GM21529 (cell line): Measurements from ENCODE around the gene TMEM255B.

ENCODE experiments used
- ATAC-seq: cut with Tn5 transposase; IDR thresholded peaks from one replicate; pipeline ENCODE4 v1.9.1; 2021; ENCODE audit not compliant: unreplicated experiment

Gene TMEM255B

DNA sequence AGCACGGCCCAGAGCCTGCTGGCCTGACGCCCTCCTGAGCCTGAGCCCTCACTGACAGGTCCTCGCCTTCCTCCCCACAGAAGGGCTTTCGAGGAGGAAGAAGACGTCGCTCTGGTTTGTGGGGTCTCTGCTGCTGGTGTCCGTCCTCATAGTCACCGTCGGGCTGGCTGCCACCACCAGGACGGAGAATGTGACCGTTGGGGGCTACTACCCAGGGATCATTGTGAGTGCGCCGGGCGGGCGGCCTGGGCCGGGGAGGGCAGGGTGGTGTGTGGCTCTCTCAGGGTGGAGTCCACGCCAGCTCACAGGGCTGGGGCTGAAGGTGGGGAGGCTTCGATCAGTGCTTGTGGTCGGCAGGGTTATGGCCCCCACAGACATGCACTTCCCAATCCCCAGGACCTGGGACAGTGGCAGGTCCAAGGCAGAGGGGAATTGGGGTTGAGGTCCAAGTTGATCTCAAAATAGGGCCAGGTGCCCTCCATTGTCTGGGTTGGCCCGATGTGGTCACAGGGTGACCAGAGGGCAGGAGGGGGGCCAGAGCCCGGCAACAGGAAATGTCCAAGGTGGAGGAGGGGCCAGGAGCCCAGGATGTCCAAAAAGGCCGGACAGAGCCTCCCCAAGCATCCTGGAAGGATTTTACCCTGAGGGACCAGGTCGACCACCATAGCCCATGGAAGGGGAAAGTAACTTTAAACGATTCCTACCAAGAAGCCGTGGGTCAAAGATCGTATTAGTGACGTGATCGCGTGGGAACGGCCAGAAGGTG, 7.2 kb downstream of the TMEM255B start:
- no peak for ATAC-seq

DNA sequence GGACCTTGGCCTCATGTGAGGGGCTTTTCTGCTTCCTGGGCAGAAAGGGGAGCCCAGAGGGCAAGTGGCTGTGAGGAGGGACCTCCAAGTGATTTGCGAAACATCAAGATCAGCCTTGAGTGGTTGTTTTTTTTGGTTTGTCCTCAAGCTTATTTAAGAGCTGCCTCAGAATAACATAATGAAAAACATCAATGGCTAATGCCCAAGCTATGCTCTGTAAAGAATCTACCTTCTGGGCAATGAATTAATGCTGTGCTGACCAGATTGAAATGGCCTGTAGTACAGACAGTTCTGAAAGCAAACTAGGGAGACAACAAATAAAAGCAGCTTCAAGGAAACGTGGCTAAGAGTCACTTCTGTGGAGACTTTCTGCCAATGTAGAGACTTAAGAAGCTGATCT, 8.3 kb downstream of the TMEM255B start:
- no peak for ATAC-seq

DNA sequence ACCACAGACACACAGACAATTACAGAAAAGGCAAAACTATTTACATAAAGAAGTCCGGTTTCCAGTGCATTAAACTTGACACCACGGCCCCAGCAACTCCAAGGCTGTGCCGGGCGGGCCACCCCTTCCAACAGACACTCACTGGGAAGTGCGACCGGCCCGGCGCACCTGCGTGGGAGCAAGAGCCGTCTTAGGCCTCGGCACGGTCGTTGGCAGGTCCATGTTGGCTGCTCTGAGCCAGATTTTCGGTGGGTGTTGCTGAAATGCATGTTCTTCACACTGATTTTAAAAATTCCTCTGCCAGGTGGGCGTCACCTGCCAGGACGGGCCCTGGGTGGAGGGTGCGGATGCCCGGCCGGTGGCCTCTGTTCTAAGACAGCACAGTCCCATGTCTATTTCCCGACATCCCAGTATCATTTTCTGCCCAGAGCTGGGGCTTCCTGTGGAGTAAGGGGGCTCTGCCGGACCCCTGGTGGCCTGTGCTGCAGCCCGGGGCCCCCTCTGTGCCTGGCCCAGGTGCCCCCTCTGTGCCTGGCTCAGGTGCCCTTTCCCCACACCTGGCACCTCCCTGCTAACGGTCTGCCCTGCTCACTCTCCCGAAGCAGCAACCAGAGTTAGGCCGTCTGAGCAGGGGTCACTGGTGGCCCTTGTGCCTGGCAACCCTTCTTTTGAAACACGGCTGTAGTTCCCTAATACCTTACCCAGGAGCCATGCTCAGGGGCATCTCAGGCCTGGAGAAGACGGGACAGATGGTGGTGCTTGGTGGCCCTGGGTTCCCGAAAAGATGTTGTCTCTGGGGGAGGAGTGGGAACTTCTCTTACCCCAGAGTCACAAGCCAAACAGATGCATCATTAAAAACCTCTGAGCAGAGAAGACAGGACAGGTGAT, 9.2 kb downstream of the TMEM255B start:
- ATAC-seq = no peak

DNA sequence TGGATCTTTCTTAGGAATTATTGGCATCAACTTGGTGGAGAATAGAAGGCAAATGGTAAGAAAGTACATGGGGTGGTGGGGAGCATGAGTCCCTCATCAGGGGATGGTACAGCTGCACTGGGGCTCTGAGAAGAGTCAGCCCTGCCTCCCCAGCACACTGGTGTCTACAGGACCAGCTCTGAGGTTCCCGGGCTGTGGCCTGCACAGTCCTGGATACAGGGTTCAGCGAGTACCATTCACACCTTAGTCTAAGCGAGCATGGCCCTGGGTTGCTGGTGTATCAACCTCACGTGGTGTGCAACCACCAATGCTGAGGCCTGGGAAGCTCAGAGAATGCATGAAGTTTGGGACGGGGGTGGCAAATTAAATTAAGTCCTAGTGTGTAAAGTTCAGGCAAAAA, 10.1 kb downstream of the TMEM255B start:
- no peak for ATAC-seq

DNA sequence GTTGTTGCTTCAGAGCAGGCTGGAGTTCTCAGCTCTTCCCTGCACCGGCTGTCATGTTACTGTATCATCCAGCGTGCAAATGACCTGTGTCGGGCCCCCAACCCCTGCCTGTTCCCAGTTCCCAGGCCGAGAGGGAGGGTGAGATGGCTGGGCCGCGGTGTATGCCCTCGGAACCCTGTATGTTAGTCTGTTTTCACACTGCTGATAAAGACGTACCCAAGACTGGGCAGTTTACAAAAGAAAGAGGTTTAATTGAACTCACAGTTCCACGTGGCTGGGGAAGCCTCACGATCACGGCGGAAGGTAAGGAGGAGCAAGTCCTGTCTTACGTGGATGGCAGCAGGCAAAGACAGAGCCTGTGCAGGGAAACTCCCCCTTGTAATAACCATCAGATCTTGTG, 10.9 kb downstream of the TMEM255B start:
- ATAC-seq = no peak

DNA sequence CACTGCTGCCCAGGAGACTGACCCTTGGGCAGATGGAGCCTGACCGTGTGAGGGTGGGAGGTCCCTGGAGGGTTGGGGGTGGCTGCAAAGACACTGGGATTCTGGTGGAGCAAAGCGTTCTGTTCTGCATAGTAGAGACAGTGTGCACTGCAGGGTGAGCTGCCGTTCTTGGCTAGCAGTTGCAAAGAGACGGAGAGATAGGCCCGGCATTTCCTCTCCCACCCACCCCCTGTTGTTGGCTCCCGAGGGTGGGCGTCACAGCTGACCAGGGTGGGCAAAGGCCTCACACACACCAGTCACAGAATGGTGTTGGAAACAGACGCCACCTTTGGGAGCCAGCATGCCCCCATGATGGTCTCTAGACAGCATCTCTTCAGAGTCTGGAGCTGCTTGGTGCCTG, 11.4 kb downstream of the TMEM255B start:
- no peak for ATAC-seq

DNA sequence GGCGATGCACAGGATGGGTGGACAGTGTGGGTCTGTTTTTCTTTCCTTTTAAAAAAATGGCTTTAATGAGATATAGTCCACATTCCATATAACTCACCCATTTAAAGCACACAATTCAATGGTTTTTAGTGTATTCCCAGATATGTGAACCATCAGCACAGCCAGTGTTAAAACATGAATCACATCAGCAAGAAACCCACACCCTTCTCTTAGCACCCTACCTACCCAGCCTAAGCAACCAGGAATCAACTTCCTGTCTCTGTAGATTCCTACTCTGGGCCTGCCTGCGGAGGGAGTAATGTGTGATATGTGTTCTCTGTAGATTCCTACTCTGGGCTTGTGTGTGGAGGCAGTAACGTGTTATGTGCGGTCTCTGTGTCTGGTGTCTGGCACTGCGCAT, 11.9 kb downstream of the TMEM255B start:
- no peak for ATAC-seq

DNA sequence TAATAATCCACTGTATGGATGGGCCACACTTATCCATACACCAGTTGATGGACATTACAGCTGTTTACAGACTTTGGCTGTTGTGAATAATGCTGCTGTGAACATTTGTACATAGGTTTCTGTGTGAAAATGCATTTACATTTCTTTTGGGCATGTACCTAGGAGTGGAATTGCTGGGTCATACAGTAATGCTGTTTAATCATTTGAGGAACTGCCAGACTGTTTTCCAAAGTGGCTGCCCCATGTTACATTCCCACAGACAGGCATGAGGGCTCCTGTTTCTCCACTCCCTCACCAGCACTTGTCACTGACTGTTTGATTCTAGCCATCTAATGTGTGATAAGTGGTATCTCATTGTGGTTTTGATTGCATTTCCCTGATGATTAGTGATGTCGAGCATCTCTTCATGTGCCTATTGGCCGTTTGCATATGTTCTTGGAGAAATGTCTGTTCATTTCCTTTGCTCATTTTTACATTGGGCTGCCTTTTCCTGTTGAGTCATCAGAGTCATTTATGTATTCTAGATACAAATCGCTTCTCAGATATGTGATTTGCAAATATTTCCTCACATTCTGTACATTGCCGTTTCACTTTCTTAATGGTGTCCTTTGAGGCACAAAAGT, 12.8 kb downstream of the TMEM255B start:
- ATAC-seq = no peak

DNA sequence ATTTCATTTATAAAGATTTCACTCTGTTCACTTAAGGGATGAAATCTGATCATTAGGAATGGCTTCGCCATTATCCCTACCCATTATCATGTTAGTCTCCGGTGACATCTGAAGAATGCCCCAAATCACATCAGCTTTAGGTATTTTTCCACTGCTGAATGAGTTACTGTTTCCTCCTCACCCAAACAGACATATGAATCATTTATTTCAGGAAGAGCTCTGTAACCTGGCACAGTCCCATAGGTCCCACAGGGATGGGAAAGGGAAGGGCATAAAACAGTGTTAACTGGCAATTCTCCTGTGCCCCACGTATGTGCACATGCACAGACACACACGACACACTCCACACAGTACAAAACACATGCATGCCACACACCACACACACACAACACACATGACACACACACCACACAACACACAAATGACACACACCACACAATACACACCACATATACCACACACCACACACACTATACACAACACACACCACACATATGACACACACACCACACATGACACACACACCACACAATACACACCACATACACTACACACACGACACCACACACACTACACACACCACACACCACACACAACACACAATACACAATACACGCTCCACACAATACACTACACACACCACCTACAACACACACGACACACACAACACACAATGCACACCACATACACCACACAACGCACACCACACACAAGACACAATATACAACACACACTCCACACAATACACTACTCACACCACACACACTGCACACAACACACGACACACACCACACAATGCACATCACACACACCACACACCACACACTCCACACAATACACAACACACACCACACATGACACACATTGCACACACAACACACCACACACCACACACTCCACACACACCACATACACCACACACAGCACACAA, 15.4 kb downstream of the TMEM255B start:
- no peak for ATAC-seq

DNA sequence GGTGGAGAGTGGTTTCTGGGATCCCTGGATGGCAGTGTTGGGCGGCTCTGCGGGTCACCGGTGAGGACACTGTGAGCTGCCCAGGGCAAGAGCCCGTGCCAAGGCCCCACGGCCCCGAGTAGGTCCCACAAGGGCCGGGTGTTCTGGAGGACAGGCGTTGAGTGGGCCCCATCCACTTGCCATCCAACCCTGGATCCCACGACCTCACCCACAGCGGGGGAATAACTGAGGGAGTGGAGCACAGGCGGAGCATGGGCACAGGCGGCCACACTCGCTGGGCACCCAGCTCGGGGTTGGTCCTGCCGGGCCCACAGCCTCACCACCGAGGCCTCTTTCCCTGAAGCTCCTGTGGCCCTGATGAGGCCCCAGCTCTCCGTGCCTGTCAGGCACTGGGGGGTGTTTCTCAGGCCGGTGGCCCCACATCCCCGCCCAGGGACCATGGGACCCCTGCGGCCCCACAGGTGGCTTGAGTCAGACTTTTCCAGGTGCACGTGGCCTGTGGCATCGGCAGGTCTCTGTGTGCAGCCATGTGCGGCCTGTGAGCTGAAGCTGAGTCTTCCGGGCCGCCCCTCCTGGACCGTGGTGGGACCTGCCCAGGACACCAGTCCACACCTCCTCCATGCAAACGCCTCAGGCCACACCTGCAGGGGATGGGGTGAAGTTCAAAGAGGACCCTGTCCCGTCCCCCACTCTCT, 16.6 kb downstream of the TMEM255B start:
- no peak for ATAC-seq

DNA sequence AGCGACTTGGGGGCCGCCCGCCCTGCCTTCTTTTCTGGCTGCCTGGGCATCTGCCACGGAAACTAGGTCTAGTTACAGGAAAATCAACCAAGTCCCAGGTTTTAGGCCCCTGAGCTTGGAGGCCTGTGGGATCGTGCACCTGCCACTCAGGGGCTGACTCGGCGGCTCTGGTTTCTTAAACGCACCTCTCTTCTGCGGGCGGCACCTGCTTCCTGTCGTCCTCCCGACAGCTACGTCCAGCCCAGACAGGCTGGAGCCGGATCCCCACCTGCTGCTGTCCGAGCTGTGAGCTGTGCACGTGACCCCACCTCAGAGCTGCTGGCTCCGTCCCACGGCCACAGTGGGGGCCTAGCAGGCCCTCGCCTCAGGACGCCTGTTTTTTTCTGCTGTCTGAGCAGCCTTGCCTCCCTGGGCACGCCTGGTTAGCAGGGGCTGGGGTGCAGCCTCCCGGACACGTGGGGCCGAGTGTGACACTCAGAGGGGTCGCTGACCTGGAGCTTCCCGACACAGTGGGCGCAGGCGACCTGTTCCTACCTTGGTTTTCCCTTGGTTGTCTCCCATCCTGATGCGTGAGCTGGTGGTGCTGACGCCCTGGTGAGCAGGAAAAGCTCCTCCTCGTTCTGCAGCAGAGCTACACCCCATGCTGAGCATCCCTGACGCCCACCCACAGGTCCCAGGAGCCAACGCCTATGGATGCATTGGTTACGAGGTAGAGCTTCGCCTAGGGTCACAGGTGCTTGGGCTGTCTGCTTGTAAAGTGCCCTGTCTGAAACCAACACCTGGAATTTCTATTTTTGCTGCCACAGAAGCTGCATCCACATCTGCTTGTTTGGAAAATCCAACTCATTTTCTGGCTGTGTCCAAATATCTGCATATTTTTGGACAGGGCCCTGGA, 17.5 kb downstream of the TMEM255B start:
- ATAC-seq = no peak

DNA sequence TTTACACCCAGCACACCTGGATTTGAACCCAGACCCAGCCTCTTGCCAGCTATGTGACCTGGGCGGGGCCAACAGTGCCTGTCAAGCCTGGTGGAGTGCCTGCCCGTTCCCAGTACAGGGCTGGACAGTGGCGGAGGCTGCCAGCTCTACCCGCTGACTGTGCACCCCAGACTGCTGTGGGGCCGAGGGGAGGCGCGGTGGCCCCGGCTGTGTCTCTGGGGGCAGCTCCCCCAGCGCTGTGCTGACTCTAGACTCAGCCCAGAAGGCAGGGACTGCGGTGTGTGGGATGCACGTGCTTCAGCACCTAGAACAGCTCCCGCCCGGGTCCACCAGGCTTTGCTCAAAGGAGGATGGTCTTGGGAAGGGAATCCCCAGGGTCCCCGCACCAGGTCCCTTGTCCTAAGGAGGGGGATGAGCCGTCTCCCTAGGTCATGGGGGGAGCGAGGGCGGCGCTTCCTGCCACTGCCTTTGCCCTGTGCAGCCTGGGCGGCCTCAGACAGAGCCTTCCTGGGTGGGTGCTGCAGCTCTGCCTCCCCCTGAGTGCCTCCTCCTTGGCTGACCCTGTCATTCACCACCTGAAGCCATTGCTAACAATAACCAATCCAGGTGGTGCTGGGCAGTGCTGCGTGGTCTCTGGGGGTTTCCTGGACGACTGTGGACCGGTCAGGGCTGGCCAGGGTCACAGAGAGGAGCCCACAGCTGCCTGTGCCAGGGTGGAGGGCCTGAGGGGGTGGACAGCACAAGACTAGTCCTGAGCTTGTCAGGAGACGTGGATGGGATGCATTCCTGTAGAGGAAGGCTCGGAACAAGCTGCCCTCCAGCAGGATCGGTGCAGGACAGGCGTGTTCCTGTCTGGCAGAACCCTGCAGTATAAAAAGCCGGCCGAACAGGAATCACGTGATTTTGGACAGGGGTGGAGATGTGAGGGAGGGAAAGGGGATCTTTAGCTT, 18.6 kb downstream of the TMEM255B start:
- ATAC-seq = no peak

DNA sequence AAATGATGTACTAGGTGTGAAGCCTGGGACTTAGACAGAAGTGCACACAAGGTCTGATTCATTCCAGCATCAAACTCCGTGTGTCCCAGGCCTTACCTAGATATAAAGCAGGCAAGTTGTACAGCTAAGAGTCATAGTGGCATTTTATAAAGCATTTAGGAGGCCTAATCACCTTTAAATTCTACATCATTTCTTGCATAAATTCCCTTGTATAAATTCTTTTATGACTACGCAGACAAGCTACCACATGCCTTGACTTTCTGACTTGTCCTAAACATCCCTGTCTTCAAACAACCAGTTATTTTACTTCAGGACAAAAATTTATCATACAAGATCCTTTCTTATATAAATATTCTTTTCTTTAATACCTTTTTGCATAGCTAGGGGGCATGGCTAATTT, 22.5 kb downstream of the TMEM255B start:
- ATAC-seq = no peak

DNA sequence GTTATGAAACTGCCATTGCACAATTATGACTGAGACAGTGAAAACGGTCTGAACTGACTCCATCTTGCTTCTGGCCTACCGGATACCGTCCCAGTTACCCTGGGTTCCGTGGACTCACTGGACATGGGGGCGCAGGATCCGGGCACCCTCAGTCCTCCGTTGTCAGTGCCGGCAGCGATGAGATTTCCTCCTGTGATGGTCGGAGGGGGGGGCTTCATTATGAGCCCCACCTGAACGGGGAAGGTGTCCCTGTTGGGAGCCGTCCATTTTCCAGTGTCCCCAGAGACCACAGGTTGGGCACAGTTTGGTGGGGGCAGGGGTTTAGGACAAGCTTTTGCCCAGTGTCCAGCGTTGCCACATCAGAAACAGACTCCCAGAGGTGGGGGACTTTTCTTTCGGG, 23.4 kb downstream of the TMEM255B start:
- ATAC-seq = no peak

DNA sequence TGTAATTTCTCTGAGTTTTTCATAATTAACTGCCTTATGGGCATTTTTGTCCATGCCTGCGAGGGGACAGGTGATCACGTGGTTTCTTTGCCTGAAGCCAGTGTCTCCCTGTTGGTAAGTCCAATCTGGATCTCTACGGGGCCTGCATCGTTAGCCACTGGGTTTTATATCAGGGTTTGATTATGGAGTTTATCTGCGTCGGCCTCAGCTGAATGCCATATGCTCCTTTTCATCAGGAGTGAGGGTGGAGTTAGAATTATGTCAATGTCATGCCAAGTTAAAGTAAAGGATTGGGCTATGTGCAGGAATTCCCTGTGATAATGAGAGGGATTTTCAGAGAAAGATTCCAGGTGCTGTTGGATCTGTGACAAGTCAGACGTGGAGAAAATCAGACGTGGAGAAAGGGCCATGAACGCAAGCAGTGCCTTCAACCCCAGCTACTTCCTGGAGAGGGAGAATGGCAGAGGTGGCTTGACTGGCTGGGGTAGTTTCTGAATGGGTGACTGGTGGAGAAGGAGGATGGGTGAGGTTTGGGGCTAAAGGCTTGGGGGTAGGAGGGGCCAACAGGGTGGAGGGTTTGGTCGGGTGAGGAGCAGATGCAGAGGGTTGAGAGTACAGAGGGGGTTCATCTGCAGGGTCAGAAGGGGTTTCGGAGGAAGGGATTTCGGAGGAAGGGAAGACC, 24.3 kb downstream of the TMEM255B start:
- ATAC-seq = no peak

DNA sequence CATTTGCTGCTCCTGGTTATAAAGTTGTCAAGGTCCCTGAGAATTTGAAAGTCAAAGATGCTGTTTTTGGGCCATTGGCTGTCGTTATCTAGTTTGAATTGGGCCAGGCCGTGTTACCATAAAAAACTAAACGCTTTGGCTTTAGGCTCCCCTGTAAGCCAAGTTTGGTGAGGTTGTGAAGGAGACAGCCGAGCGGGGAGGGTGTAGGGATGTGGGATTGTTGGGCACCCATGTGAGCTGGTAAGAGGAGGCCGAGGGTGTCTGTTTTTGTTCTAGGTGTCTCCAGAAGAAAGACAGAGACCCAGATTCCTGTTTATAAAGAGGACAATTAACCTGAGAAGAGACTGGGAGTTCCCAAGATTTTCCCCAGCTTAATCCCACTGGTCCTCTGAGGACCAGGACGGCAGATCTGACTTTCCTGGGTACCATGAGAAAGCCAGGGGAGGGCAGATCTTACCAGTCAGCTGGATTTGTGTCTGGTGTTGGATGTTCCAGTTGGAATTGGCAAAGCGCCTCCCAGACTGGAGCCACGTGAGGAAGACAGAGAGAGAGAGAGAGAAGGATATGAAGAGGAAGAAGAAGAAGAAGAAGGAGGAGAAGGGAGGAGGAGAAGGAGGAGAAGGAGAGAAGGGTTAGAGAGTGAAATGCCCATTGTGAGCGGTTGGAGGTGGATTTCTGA, 25.1 kb downstream of the TMEM255B start:
- no peak for ATAC-seq

DNA sequence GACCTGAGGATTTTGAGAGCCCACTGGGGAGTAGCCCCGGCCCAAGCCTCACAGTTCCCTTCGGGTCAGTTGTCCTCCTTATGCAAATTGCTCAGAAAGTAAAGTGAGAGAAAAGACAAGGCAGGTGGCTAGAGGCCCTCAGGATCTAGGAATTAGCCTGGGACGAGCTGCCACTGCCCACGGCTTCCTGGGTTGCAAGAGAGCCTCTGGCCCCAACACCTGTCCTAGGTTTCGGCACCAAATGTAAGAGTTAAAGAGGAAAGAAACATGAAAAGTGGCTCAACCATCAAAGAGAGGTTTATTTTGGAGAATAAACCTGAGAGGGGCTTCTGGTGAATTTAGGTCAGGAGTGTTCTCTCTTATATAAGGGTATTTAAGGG, 25.6 kb downstream of the TMEM255B start:
- ATAC-seq = no peak
